Kidney tubule cell (primary cell): ENCODE results near the gene ANKRD31.

Experiments used
- DNase-seq: peaks from one replicate; pipeline ENCODE4 v3.0.0-alpha.2; 2018; ENCODE audit warnings: low spot score

The ANKRD31 gene

DNA sequence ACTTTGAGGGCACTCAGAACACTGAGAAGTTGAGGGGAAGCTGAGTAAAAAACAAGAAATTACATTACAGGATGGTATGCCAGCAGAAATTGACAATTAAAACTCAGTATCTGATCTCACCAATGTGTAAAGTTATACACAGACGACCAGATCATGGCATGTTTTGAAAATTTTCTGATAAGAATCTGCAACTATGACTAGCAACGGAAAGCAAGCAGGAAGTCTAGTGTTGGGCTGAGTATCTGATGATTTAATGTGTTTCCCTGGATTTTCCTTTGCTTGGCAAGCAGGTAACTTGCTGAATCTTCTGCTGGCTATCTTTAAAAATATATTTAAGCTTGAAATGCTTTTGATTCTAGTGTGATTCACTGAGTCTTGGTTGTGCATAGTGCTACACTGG lies 179.1 kb downstream of the ANKRD31 start:
- DNase-seq = no peak

- DNase-seq = peak; percentile 83
These were observed 180.9 kb downstream of the ANKRD31 start for GRCh38 chr5:75055727-75056144.

DNA sequence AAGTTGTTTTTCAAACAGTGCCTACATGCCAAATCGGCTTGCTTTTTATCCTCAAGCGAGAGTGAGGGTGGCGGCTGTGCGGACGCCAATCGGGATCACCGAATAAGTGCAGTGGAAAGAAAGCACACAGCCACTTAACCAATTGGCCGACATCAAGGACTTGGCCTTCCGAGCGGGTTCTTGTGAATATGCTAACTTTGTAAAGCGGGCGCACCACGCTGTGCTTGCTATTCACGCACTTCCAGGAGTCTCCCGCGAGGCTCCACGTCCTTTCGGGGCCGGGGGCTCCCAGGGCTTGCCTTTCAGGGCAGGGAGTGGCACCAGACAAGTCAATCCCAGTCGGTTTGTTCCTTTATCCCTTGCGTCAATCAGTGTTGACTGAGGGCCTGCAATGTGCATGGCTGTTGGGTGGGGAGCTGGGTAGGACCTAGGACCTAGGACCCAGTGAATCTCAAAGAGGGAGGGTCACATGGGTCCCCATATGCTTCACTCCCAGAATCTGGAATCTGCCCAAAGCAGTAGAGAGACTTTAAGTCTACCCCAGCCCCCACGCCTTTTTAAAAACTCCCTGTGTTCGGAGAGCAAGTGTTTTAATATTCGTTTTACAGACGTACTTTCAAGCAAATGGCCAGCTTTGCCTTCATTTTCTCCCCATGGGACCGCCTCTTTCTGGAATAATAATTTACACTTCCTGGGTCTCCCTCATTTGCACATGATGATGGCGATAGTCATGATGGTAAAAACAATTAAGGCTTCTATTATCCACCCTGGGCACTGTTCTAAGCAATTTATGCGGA lies 182.3 kb downstream of the ANKRD31 start:
- DNase-seq = peak; percentile 56

GRCh38 chr5:75053304-75054133 lies 183.2 kb downstream of the ANKRD31 start:
- peak; percentile 91 for DNase-seq

DNA sequence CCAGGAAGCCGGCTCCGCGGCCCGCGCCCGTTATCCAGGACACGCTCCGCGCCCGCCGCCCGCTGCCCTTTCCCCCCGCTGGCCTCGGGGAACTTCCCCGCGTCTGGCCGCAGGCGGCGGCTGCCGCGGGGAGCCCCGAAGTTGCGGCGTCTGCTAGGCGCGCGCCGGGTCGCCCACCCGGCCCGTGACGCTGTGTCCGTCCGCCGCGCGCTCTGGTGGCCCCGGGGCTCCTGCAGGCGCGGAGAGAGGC lies 183.7 kb downstream of the ANKRD31 start:
- DNase-seq = no peak

DNA sequence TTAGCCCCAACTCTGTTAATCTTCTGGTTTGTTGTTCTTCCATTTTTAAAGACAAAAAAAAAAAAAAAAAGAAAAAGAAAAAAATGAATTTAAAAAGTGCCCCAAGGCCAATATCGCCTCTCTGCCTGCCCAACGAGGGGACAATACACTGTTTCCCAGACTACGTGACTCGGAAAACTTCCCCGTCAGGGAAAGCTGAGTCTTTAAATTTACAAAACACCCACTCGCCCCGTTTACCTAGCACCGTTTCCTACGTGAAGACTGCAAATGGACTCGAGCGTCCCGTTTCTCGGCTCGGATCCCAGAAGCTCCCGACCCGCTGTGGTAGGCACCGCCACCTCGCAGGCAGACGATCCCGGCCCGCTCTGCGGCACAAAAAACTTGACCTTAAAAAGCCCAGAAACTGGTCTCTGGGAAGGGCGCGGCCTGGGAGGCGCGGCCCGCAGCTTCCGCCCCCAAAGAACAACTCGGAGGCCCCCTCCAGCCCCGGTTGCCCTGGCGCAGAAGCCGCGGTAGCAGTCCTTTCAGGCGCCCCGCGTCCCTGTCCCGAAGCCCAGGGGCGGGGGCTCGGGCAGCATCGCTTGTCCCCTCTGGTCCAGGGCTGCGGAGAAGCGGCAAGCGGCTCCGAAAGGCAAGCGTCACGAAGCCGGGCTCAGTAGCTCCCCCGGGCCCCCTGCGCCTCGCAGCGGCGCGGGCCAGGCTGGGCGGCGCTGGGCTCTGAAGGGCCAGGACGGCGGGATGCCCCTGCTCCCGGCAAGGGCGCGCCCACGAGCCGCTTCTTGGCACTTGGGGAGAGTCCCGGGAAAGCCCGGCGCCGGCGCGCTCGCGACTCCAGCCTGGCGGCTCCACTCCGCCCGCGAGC lies 184.3 kb downstream of the ANKRD31 start, which contains the start of gene GCNT4:
Gene GCNT4 (minus strand): TSS at position 367 of the 862 bp plus-strand sequence. CDS start 22,521 bp downstream, outside the sequence.
- peak; percentile 67 for DNase-seq

- no peak for DNase-seq
These were observed 185.4 kb downstream of the ANKRD31 start for GRCh38 chr5:75051217-75051751.

DNA sequence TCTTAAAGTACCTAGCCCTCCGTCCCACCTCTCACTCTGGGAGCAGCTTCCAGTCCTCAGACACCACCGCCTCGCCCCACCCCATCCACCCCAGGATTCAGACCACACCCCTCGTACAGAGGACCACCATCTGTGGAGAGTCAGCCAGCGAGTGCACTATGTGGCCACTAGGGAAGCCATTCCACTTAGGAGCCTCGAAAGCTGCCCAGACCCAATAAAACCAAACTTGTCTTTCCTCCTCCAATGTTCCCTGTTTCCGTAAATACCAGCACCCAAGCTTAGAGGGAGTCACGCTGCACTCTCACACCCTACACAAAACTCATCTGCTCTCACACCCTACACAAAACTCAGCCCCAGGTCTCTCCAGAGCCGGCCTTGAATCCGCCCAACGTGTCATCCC lies 186.3 kb downstream of the ANKRD31 start:
- DNase-seq = peak; percentile 16

GRCh38 chr5:75049456-75050351 lies 187.0 kb downstream of the ANKRD31 start:
- peak; percentile 84 for DNase-seq

- peak; percentile 51 for DNase-seq
These were observed 188.2 kb downstream of the ANKRD31 start for GRCh38 chr5:75048457-75048953.

- no peak for DNase-seq
These were observed 189.3 kb downstream of the ANKRD31 start for GRCh38 chr5:75047356-75047755.

GRCh38 chr5:75046366-75047142 lies 190.1 kb downstream of the ANKRD31 start:
- no peak for DNase-seq

GRCh38 chr5:75045071-75045470 lies 191.6 kb downstream of the ANKRD31 start:
- no peak for DNase-seq

DNA sequence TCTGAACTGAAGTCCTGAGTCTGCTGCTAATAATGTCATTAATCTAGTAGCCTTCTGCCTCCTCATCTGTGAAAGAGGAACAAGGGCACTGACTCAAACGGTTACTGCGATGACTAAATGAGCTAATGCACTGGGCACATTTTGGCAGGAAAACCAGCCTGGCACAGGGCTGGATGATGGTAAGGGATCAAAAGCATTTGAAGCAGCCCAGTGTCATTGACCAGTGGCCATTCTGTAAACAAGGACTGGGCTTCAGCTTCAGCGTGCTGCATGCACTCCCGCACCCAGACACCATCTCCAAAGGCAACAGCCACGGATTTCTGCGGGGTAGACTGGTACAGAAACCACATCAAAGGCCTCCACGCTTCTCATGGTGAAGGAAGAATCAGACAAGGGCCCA lies 192.3 kb downstream of the ANKRD31 start:
- DNase-seq = peak; percentile 49

GRCh38 chr5:75043633-75044264 lies 192.9 kb downstream of the ANKRD31 start:
- no peak for DNase-seq

- no peak for DNase-seq
These were observed 194.2 kb downstream of the ANKRD31 start for GRCh38 chr5:75042522-75042921.

DNA sequence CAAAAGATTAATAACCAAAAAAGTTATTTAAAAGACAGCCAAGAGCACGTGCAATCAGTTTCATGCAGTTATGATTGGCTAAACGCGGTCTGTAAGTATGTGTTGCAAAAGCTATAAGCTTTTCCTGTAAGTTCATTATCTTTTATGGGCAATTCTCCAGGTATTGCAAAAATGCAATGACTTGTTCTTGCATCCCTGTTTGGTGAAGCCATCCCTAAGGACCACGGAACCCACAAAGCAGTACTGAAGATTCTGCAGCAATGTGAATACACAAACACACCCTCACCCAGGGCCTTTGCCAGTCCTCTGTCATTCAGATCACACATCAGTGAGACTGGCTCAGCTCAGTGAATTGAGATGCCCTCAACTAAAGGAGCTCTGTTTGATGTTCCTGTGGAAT lies 195.7 kb downstream of the ANKRD31 start:
- DNase-seq = no peak

DNA sequence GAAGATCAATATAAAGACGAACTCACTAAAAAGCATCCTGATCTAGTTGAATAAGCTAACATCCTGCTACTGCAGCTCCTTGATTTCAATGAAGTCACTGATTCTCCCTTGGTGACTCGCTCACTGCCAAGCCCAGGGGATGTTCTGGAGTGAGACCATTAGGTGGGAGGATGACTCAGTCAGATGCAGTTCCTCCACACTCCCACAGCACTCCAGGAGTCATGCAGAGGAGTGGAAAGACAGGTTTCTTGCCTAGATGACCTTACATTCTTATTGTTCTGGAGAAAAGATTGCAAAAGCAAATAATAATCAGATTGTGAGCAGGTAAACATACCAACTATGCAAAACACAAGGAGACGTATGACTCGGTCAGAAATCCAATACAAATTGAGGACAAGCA lies 199.6 kb downstream of the ANKRD31 start:
- DNase-seq = peak; percentile 96

- no peak for DNase-seq
These were observed 202.4 kb downstream of the ANKRD31 start for GRCh38 chr5:75034137-75034739.
